NCI-H146 (cell line): ENCODE measurements around the gene GPER1.
A peak's percentile ranks its signal among the peaks of the same experiment; 100 is the strongest.

Source experiments
- DNase-seq: peaks from one replicate; lab custom pipeline; 2025; lab: John Stamatoyannopoulos, UW

Gene GPER1

GRCh38 chr7:1053816-1054370 is 34.0 kb upstream of the GPER1 start:
- DNase-seq: no peak

- no peak for DNase-seq
These were observed 33.5 kb upstream of the GPER1 start for GRCh38 chr7:1054438-1054837.

- DNase-seq: no peak
These were observed 33.0 kb upstream of the GPER1 start for GRCh38 chr7:1054861-1055450.

- DNase-seq: no peak
These were observed 32.4 kb upstream of the GPER1 start for GRCh38 chr7:1055491-1055955.

GRCh38 chr7:1055956-1056784 is 31.7 kb upstream of the GPER1 start:
- no peak for DNase-seq

- no peak for DNase-seq
These were observed 31.0 kb upstream of the GPER1 start for GRCh38 chr7:1056785-1057410.

- no peak for DNase-seq
These were observed 30.3 kb upstream of the GPER1 start for GRCh38 chr7:1057416-1058291.

- DNase-seq: no peak
These were observed 29.6 kb upstream of the GPER1 start for GRCh38 chr7:1058311-1058710.

GRCh38 chr7:1058821-1059199 is 29.1 kb upstream of the GPER1 start:
- no peak for DNase-seq

GRCh38 chr7:1059200-1060091 is 28.5 kb upstream of the GPER1 start:
- DNase-seq: no peak

GRCh38 chr7:1060315-1061072 is 27.4 kb upstream of the GPER1 start:
- DNase-seq: no peak

- no peak for DNase-seq
These were observed 26.7 kb upstream of the GPER1 start for GRCh38 chr7:1061180-1061579.

GRCh38 chr7:1062296-1063294 is 25.3 kb upstream of the GPER1 start:
- no peak for DNase-seq

- no peak for DNase-seq
These were observed 24.6 kb upstream of the GPER1 start for GRCh38 chr7:1063361-1063760.

- no peak for DNase-seq
These were observed 23.3 kb upstream of the GPER1 start for GRCh38 chr7:1064581-1064980.

- no peak for DNase-seq
These were observed 22.7 kb upstream of the GPER1 start for GRCh38 chr7:1065263-1065584.

GRCh38 chr7:1065585-1066241 is 22.2 kb upstream of the GPER1 start:
- peak; percentile 6 for DNase-seq

- no peak for DNase-seq
These were observed 21.7 kb upstream of the GPER1 start for GRCh38 chr7:1066242-1066588.

GRCh38 chr7:1068013-1068412 is 19.9 kb upstream of the GPER1 start:
- no peak for DNase-seq
